ENCODE measurements around the gene GRIN1.
A peak's percentile ranks its signal among the peaks of the same experiment; 100 is the strongest.
"Not testable (repeated sequence)": the region's sequence is repeated elsewhere in the genome, so short reads cannot be mapped to it uniquely, and the experiment has no call there.

The GRIN1 gene

DNA sequence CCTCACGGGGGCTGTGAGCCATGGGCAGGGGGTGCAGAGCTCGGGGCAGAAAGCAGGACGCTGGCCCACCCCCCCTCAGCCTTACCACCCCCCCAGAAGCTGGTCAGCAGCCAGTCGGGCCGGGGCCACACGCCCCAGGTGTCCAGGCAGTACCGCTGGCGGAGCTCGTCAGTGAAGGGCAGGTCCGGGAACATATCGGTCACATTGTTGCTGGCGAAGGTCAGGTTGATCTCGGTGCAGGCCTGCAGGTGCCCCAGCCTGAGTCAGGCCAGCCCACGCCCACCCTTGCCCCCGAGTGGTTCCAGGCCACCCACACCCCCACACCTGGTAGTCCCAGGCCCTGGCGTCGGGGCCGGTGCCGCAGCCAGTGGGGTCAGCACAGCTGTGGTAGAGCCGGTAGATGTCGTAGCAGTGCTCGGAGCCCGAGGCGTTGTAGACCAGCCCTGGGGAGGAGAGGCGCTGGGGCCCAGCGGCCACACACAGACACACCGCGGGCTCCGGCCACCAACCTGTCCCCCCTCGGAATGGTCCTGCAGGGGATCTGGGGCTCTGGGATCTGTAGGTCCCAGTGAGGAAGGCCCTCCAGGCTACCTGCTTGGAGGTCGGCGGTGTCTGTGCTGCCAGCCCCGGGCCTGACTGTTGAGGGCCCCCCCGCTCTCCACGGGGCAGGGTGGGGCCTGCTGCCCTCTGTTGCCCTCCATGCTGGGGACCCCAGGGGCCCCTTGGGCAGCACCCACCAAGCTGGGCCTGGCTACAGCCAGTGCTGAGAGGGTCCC lies 27.0 kb upstream of the GRIN1 start:
- DNase-seq (ENCODE audit: low spot score), result no peak

GRCh38 chr9:137112564-137113384 lies 26.2 kb upstream of the GRIN1 start:
- DNase-seq (ENCODE audit: low spot score), result no peak

GRCh38 chr9:137113385-137114159 lies 25.4 kb upstream of the GRIN1 start:
- no peak for DNase-seq (ENCODE audit: low spot score)

DNA sequence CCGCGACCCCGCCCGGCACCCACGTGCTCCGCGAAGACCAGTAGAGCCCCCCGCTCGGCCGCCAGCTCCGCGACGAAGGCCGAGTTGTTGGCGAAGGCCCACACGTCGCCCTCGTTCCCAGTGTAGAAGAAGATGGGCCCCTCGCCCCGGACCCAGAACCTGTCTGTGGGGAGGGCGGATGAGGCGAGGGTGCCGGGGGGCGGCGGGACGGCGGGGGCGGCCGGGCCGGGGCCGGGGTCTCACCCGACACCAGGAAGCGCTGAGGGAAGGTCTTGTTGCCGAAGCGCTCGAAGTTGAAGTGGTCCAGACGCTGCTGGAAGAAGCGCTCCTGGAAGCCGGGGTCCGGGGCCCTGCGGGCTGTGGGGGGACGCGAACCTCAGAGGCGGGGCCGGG lies 24.7 kb upstream of the GRIN1 start:
- DNase-seq (ENCODE audit: low spot score), result no peak

DNA sequence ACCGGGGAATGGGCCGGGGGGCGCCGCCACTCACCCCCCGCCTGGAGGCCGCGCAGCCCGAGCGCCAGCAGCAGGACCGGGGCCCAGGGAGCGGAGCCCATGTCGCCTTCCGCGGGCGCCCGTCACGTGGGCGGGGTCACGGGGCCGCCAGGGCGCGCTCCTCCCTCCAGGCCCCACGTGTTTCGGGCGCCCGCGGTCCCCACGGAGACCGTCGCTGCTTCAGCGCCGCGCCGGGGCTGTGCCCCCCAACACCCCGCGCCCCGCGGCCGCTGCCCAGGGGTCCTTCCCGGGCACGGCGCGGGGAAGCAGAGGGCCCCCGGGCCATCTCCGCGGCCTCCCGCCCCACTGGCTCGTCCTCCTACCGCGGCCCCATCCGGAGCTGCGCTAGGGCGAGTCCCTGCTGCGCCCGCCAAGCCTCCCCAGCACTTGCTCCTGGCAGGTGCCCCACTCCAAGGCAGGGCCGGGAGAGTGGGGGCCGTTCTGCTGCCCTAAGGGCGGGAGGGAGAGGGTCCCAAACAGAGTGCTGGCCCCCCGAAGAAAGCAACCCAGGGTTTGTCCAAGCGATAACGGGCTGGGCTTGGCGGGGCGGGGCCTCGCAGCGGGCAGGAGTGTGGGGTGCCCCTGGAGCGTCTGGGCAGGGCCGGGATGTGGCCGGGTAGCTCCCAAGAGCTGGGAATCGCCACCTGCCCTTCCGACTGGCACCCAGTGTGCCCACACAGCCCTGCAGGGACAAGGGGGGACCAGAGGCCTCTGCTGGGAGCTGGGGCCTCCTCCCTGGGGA lies 24.2 kb upstream of the GRIN1 start, which contains the start of gene DPP7:
TSS of gene DPP7 (minus strand) at position 121 of the 781 bp plus-strand sequence. CDS start at position 101, 20 bp downstream.
- DNase-seq (ENCODE audit: low spot score), result peak; percentile 74

- DNase-seq (ENCODE audit: low spot score), result no peak
These were observed 23.4 kb upstream of the GRIN1 start for GRCh38 chr9:137115394-137116026.

DNA sequence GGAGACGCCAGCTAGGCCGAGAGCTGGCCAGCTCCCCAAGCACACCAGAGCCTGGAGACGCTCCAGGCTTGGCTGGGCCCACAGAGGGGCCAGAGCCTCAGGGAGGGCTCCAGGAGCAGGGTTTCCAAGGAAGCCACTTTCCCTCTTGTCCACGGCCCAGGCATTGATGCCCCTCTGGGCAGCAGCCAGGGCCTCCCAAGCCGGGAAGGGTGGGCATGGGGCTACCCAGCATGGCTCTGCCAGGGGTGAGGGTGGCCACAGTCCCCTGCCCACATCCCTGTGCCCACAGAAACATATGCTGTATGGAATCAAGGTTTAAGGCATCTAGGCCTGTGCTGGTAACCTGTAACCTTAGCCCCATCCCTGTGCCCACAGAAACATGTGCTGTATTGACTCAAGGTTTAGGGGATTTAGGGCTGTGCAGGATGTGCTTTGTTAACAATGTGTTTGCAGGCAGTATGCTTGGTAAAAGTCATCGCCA lies 22.9 kb upstream of the GRIN1 start:
- no peak for DNase-seq (ENCODE audit: low spot score)

DNA sequence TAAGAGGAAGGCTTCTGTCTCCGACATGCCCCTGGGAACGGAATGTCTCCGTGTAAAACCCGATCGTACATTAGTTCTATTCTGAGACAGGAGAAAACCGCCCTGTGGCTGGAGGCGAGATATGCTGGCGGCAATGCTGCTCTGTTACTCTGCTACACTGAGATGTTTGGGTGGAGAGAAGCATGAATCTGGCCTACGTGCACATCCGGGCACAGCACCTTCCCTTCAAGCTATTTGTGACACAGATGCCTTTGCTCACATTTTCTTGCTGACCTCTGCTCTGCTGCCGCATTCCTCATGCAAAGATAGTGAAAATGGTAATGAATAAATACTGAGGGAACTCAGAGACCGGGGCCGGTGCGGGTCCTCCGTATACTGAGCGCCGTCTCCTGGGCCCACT lies 22.2 kb upstream of the GRIN1 start:
- no peak for DNase-seq (ENCODE audit: low spot score)

DNA sequence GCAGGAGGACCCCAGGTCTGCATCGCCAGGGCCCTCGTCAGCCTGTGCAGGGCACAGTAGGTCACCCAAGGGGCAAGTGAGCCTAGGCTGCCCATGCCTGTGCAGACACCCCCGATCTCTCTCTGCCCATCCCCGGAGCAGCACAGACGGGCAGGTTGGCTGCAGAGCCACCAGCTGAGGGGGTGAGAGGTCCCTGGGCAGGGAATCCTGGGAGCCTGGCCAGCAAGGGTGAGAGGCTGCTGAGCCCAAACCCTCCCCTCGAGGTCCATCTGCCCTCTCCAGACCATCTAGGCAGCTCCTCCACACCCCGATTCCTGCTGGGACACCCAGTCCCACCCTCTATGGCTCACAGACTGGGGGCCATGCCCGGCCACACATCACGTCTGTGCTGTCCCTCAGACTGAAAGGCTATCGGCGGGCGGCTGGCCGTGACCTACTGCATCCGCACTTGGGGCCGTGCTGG lies 21.7 kb upstream of the GRIN1 start:
- DNase-seq (ENCODE audit: low spot score), result no peak

GRCh38 chr9:137118092-137118603 lies 20.8 kb upstream of the GRIN1 start:
- not testable (repeated sequence) for DNase-seq (ENCODE audit: low spot score)

DNA sequence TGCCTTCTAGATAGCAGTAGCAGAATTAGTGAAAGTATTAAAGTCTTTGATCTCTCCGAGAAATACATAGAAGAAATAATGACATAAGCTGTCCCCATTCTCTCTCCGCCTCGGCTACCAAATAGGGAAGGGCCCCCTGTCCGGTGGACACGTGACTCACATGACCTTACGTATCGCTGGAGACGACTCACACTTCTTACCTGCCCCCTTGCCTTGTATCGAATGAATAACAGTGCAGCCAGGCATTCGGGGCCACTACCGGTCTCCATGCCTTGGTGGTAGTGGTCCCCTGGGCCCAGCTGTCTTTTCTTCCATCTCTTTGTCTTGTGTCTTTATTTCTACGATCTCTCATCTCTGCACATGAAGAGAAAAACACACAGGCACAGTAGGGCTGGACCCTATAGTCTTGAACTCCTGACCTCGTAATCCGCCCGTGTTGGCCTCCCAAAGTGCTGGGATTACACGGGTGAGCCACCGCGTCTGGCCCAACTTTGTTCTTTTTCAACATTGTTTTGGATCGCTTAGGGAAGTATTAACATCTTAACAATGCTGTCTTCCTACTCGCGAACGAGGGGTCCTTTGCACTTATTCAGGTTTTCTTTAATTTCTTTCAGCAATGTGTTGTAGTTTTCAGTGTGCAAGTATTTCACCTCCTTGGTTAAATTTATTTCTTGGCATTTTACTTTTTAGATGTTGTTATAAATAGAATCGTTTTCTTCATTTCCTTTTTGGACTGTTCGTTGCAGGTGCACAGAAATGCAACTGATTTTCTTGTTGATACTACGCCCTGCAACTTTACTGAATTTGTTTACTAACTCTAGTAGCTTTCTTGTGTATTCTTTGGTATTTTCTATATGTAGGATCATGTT lies 16.8 kb upstream of the GRIN1 start:
- DNase-seq (ENCODE audit: low spot score), result not testable (repeated sequence)

- DNase-seq (ENCODE audit: low spot score), result not testable (repeated sequence)
These were observed 16.0 kb upstream of the GRIN1 start for GRCh38 chr9:137122796-137123467.

DNA sequence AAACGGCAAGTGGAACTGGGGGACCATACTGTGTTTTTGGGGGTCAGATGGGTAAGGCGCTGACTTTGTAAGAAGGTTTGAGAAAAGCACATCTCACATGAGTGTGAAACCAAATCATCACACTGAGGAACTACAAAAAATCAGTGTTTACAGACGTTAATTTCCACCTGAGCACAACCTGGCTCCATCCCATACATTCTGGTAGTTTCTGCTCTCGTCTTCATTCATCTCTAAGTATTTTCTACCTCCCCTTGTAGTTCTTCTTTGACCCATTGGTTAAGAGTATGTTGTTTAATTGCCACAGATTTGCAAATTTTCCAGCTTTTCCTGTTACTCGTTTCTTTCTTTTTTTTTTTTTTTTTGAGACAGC lies 15.5 kb upstream of the GRIN1 start:
- DNase-seq (ENCODE audit: low spot score), result no peak

GRCh38 chr9:137123952-137124462 lies 14.9 kb upstream of the GRIN1 start:
- DNase-seq (ENCODE audit: low spot score), result not testable (repeated sequence)

DNA sequence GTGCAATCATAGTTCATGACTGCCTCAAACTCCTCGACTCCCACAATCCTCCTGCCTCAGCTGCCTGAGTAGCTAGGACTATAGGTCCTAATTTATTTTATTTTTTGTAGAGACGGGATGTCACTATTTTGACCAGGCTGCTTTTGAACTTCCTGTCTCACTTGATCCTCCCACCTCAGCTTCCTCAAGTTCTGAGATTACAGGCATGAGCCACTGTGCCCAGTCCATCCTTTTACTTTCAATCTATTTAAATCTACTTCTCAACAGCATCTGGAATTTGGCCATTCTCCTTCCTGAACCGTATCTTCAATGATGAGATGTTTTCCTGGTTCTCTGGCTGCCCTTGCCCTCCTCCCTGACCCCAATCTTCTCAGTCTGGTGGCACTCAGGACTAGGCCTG lies 12.2 kb upstream of the GRIN1 start:
- no peak for DNase-seq (ENCODE audit: low spot score)

DNA sequence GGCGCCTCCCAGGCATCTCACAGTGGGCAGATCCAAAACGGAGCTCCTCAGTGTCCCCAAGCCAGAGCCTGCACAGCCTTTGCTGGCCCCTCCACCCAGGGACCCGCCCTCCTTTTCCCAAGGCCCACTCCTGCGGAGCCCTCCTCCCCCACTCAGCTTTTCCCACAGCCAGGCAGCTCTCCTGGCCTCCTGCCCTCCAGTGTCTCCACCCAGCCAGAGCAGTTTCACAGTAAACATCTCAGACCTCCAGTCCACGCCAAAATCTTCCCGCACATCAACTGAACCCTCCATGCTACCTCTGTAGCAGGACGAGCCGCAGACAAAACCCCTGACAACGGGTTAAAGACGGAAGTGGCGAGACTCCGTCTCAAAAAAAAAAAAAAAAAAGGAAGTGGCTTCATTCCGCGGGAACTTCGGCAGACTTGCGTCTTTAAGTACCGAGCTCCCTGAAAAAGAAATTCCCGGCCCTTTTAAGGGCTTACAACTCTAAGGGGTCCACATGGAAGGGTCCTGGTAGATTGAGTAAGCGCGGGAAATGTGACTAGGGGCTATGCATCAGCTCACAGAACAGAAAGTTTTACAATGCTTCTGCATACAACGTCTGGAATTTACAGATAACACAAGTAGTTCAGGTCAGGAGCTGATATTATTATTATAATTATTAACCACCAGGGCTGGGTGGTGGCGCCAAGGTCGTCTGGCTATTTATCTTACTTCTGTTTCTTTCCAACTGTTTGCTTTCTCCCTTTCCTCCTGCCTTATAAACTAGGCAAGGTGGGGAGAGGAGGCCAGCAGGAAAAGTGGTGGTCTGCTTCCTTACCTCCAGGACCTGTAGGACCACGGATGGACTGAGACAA lies 11.4 kb upstream of the GRIN1 start:
- no peak for DNase-seq (ENCODE audit: low spot score)

GRCh38 chr9:137128158-137128861 lies 10.6 kb upstream of the GRIN1 start:
- no peak for DNase-seq (ENCODE audit: low spot score)
